HG03469 (cell line): Measurements from ENCODE around the gene BTG1.

ENCODE experiments used
- ATAC-seq: cut with Tn5 transposase; IDR thresholded peaks from one replicate; pipeline ENCODE4 v1.9.1; 2021; ENCODE audit warnings: mild to moderate bottlenecking, moderate library complexity, moderate number of reproducible peaks; ENCODE audit not compliant: unreplicated experiment

Gene BTG1

GRCh38 chr12:92145731-92146496, at the start of gene BTG1:
TSS of gene BTG1 (minus strand) at chr12:92145846. CDS start at chr12:92145535, 311 bp downstream.
- peak; percentile 59 for ATAC-seq

GRCh38 chr12:92194561-92194960, 48.9 kb upstream of the BTG1 start:
- ATAC-seq: no peak

- ATAC-seq: no peak
Observed at GRCh38 chr12:92193846-92194245, 48.2 kb upstream of the BTG1 start.

- no peak for ATAC-seq
Observed at GRCh38 chr12:92193063-92193462, 47.4 kb upstream of the BTG1 start.

GRCh38 chr12:92192360-92192759, 46.7 kb upstream of the BTG1 start:
- no peak for ATAC-seq

GRCh38 chr12:92191061-92191460, 45.4 kb upstream of the BTG1 start:
- no peak for ATAC-seq

GRCh38 chr12:92188517-92189188, 43.0 kb upstream of the BTG1 start:
- no peak for ATAC-seq

GRCh38 chr12:92186038-92186470, 40.4 kb upstream of the BTG1 start:
- ATAC-seq: no peak

- peak; percentile 66 for ATAC-seq
Observed at GRCh38 chr12:92185052-92185451, 39.4 kb upstream of the BTG1 start.

- ATAC-seq: no peak
Observed at GRCh38 chr12:92183575-92183974, 37.9 kb upstream of the BTG1 start.

GRCh38 chr12:92178340-92178739, 32.7 kb upstream of the BTG1 start:
- ATAC-seq: no peak

- no peak for ATAC-seq
Observed at GRCh38 chr12:92176646-92177045, 31.0 kb upstream of the BTG1 start.

- no peak for ATAC-seq
Observed at GRCh38 chr12:92175961-92176360, 30.3 kb upstream of the BTG1 start.

- no peak for ATAC-seq
Observed at GRCh38 chr12:92170050-92170449, 24.4 kb upstream of the BTG1 start.

GRCh38 chr12:92167075-92167474, 21.4 kb upstream of the BTG1 start:
- no peak for ATAC-seq

GRCh38 chr12:92164712-92165111, 19.1 kb upstream of the BTG1 start:
- no peak for ATAC-seq

- no peak for ATAC-seq
Observed at GRCh38 chr12:92162079-92162478, 16.4 kb upstream of the BTG1 start.

GRCh38 chr12:92158796-92159439, 13.3 kb upstream of the BTG1 start:
- no peak for ATAC-seq

- no peak for ATAC-seq
Observed at GRCh38 chr12:92156704-92157395, 11.2 kb upstream of the BTG1 start.

GRCh38 chr12:92156139-92156538, 10.5 kb upstream of the BTG1 start:
- ATAC-seq: no peak

GRCh38 chr12:92155733-92156132, 10.1 kb upstream of the BTG1 start:
- ATAC-seq: no peak
